ENCODE data around the gene EIF3D. TPM values are rescaled to one million over a fixed set of nuclear protein-coding genes. Genes with fewer than 3 reads are reported as not detected.

Gene EIF3D
- total and polyA plus RNA-seq, 2 of the 8 experiments (the other 6 are each of a cell fraction or from before 2014, with no cell fraction given): 195 to 408 TPM

DNA sequence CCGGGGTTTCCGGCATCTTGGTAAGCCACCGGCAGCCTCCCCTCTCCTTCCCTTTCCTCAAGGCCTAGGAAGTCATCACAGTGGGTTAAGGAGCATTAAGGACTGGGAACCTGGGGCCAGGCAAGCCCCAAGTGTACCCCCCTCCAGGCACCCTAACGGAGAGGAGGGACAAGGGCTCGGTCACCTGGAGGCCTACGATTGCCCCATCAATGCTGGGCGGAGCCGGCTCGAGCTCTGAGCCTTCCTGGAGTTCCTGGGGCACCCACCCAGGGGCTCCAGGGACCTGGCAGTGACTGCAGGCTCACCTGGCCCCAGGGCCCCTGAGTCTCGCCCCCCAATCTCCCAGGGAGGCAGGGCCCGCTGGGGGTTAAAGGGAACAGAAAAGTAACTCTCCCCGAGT lies 34.5 kb upstream of the EIF3D start (continued):
- no peak for TF ChIP-seq TAF7 (optimal IDR thresholded peaks at IDR 0.05; ENCODE audit: borderline replicate concordance, low read depth, low read length)
